HepG2 (cell line): ENCODE results near the gene RASA3.

Source experiments
- ASH2L ChIP-seq: fragments of 300-600, 200-600 bp; sonication (generic); IDR thresholded peaks from 2 replicates; pipeline ENCODE4 v1.7.0; 2017; ENCODE audit warnings: low read depth, mild to moderate bottlenecking, moderate library complexity, mixed read lengths, low read length; ENCODE audit not compliant: insufficient read length
- HMGXB4 ChIP-seq, 2 experiments: sonication (generic) in 1 of 2; formaldehyde crosslinking in 1 of 2; IDR thresholded peaks; 2 replicates each; pipeline versions ENCODE4 v1.4.0 to v1.6.1; 2018 to 2020; ENCODE audit warnings: missing genetic modification reagents in 2 of 2, borderline replicate concordance in 1 of 2, low read depth in 1 of 2, mild to moderate bottlenecking in 1 of 2, missing biosample characterization in 1 of 2
- POLR2A ChIP-seq, 2 experiments: IDR thresholded peaks; 2 replicates each; pipeline ENCODE4 v1.6.1; 2011; ENCODE audit warnings: low read depth in 2 of 2, low read length in 2 of 2, mild to moderate bottlenecking in 1 of 2, moderate library complexity in 1 of 2; ENCODE audit not compliant: insufficient read depth in 1 of 2
- RBAK ChIP-seq: sonication (generic); formaldehyde crosslinking; IDR thresholded peaks from 2 replicates; pipeline ENCODE4 v1.5.1; 2020; ENCODE audit warnings: mild to moderate bottlenecking, missing genetic modification reagents
- SP1 ChIP-seq, 2 experiments: fragments of 450-650 bp in 1 of 2; sonication (generic) in 1 of 2; formaldehyde crosslinking in 1 of 2; IDR thresholded peaks; 2 replicates each; pipeline versions ENCODE4 v1.4.0 to v1.6.1; 2016 to 2020; ENCODE audit warnings: missing genetic modification reagents in 1 of 2
- YEATS4 ChIP-seq: sonication (generic); formaldehyde crosslinking; IDR thresholded peaks from 2 replicates; pipeline ENCODE4 v1.4.0; 2020; ENCODE audit warnings: missing genetic modification reagents, borderline replicate concordance
- ZFP62 ChIP-seq: sonication (generic); formaldehyde crosslinking; IDR thresholded peaks from 2 replicates; pipeline ENCODE4 v1.4.0; 2020; ENCODE audit warnings: missing genetic modification reagents
- ZNF138 ChIP-seq: sonication (generic); formaldehyde crosslinking; IDR thresholded peaks from 2 replicates; pipeline ENCODE4 v1.5.0; 2020; ENCODE audit warnings: mild to moderate bottlenecking, low read depth, missing genetic modification reagents
- ZNF530 ChIP-seq: sonication (generic); formaldehyde crosslinking; IDR thresholded peaks from 2 replicates; pipeline ENCODE4 v1.5.0; 2020; ENCODE audit warnings: low read depth, mild to moderate bottlenecking, missing genetic modification reagents
- ZNF543 ChIP-seq: sonication (generic); formaldehyde crosslinking; IDR thresholded peaks from 2 replicates; pipeline ENCODE4 v1.4.0; 2020; ENCODE audit warnings: mild to moderate bottlenecking, missing genetic modification reagents

GRCh38 chr13:114115191-114115671, 17.2 kb downstream of the RASA3 start:
- TF ChIP-seq RBAK (no peak), ZNF543 (CRISPR knock-in tag) (no peak), HMGXB4 (CRISPR knock-in tag; IDR thresholded peaks at IDR 0.05; ENCODE audit: borderline replicate concordance in 1 of 2, low read depth in 1 of 2) (no peak), ZFP62 (CRISPR knock-in tag) (no peak), ASH2L (no peak), ZNF138 (CRISPR knock-in tag) (no peak), YEATS4 (CRISPR knock-in tag) (no peak), ZNF530 (CRISPR knock-in tag) (no peak), SP1 (IDR thresholded peaks at IDR 0.05) (no peak), SP1 (CRISPR knock-in tag; IDR thresholded peaks at IDR 0.05) (no peak), POLR2A (IDR thresholded peaks at IDR 0.05; ENCODE audit: insufficient read depth in 1 of 2, low read depth in 2 of 2, low read length in 2 of 2) (no peak)
